Measurements from ENCODE around the gene OAF. TPM values are rescaled to one million over a fixed set of nuclear protein-coding genes. Genes with fewer than 3 reads are reported as not detected.
A peak's percentile ranks its signal among the peaks of the same experiment; 100 is the strongest.

Gene OAF
- total RNA-seq, 2 donors from 2014 or later = 1.3 to 3.8 TPM

DNA sequence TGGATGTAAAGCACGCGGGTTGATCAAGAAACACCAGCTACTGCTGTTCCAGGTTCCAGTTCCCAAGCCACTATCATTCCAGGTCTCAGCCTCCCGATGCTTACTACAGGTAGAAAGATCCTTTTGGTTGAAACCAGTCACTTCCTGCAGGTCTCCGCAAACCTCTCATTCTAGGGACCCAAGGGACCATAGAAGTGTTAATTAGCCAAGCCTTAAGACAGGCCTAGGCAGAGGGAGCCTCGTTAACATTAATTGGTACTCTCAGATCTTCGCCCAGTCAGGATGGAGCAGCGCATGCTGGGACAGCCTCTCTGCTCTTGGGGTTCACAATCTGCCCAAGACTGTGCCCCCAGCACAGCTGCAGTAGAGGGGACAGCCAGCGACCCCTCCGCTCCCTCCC, 11.2 kb upstream of the OAF start:
- no peaks in the 10 kb centered on the region for H3K9me3 ChIP-seq (ENCODE audit: control insufficient read depth, low read length, poor library complexity, severe bottlenecking)
- Mint-ChIP-seq H3K36me3 (ENCODE audit: low read depth) (no peaks in the 10 kb centered on the region), H3K4me3 (no peak overlapping the region), H3K4me1 (no peaks in the 10 kb centered on the region), H3K27me3 (peaks cover 36% of the 10 kb centered on the region), H3K27ac (no peak overlapping the region)
- no peak for DNase-seq
- ATAC-seq = no peak

- peaks cover 40% of the 10 kb centered on the region for H3K27me3 Mint-ChIP-seq
- H3K4me3 Mint-ChIP-seq = no peak overlapping the region
- ATAC-seq (no peak), DNase-seq (no peak)
- H3K36me3 Mint-ChIP-seq (ENCODE audit: low read depth) = no peaks in the 10 kb centered on the region
- no peak overlapping the region for H3K27ac Mint-ChIP-seq
- H3K4me1 Mint-ChIP-seq = no peaks in the 10 kb centered on the region
- no peaks in the 10 kb centered on the region for H3K9me3 ChIP-seq (ENCODE audit: control insufficient read depth, low read length, poor library complexity, severe bottlenecking)
Observed at GRCh38 chr11:120200677-120201076, 10.2 kb upstream of the OAF start.

- DNase-seq = no peak
- Mint-ChIP-seq H3K27ac (no peak overlapping the region), H3K4me3 (no peak overlapping the region), H3K36me3 (ENCODE audit: low read depth) (no peaks in the 10 kb centered on the region), H3K4me1 (peaks cover 2% of the 10 kb centered on the region), H3K27me3 (peaks cover 38% of the 10 kb centered on the region)
- no peak for ATAC-seq
- no peaks in the 10 kb centered on the region for H3K9me3 ChIP-seq (ENCODE audit: control insufficient read depth, low read length, poor library complexity, severe bottlenecking)
Observed at GRCh38 chr11:120201653-120202052, 9.2 kb upstream of the OAF start.

DNA sequence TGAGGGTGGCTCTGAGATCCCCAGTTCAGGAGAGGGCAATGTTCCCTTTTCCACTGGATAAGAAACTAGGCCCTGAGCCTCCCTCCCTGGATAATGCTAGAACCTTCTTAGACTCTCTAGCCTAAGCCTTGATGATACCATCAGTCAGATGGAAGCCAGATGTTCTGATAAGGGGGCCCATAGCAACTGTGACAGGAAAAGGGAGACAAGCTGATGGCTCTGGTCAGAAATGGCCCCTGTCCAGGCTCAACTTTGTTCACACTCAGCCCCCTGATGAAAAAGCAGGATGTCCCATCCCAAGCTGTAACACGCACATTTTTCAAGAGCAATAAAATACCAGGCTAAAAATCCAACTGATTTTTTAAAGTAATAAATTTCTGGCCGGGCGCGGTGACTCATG, 7.2 kb upstream of the OAF start:
- Mint-ChIP-seq H3K27ac (no peak overlapping the region), H3K36me3 (ENCODE audit: low read depth) (peaks cover 5% of the 10 kb centered on the region), H3K27me3 (peaks cover 53% of the 10 kb centered on the region), H3K4me3 (no peak overlapping the region), H3K4me1 (peaks cover 3% of the 10 kb centered on the region)
- DNase-seq (no peak), ATAC-seq (no peak)
- H3K9me3 ChIP-seq (ENCODE audit: control insufficient read depth, low read length, poor library complexity, severe bottlenecking) = no peaks in the 10 kb centered on the region

DNA sequence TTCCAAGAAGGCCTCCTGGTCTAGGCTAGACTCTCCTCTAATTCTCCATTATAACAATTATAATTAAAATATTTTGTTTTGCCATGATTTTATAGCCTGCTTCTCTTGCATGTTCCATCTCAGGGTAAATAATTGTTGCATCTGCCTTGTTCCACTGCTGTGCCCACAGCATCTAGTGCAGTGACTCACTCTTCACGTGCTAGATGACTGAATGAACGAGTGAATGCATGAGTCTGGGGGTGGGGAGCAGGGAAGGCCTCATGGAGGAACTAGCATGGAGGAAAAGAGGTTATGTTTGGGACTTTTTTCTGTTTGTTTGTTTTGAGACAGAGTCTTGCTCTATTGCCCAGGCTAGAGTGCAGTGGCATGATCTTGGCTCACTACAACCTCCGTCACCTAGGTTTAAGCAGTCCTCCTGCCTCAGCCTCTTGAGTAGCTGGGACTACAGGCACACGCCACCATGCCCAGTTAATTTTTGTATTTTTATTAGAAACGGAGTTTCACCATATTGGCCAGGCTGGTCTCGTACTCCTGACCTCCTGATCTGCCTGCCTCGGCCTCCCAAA, 5.2 kb upstream of the OAF start:
- no peak for ATAC-seq
- Mint-ChIP-seq H3K4me1 (peaks cover 12% of the 10 kb centered on the region), H3K36me3 (ENCODE audit: low read depth) (peaks cover 5% of the 10 kb centered on the region), H3K27me3 (peaks cover 55% of the 10 kb centered on the region), H3K4me3 (no peak overlapping the region), H3K27ac (no peak overlapping the region)
- no peaks in the 10 kb centered on the region for H3K9me3 ChIP-seq (ENCODE audit: control insufficient read depth, low read length, poor library complexity, severe bottlenecking)
- no peak for DNase-seq

DNA sequence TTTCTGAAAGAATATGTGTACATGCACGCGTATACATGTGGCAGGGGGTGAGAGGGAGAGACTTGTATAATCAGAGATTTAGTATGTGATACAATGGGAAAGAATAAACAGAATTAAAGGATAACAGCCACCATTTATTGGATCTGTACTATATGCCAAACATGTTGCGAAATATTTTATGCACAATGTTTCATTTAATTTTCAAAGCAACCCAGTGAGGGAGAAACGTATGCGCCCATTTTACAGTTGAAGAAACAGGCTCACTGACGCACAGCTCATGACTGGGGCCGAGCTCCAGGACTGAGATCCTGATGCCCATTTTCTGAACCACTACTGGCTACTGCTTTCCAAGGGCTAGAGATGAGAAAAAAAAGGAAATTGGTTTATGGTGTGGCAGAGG, 3.3 kb upstream of the OAF start:
- H3K27me3 Mint-ChIP-seq = peaks cover 51% of the 10 kb centered on the region

DNA sequence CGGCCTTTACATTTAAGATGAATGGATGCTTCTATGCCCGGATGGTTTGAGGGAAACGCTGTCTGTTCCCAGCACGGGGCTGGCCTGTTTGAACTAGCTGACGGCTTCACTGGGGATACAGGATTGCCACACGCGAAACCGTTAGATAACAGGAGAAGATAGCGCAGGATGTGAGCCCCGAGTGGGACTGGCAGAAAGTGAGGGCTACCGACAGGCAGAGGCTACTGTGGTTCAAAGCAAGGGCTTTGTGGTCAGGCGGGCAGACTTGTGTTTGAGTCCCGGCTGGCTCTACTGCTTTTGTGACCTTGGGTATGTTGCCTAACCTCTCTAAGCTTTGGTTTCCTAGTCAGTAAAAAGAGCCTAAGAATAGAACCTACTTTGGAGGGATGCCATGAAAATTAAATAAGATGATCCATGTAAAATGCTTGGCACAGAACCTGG, 2.8 kb upstream of the OAF start:
- Mint-ChIP-seq H3K4me3 (no peak overlapping the region), H3K27ac (peak overlapping the region; percentile 56), H3K36me3 (ENCODE audit: low read depth) (peaks cover 5% of the 10 kb centered on the region), H3K4me1 (peaks cover 18% of the 10 kb centered on the region), H3K27me3 (peaks cover 51% of the 10 kb centered on the region)
- DNase-seq = no peak
- ATAC-seq = no peak
- no peaks in the 10 kb centered on the region for H3K9me3 ChIP-seq (ENCODE audit: control insufficient read depth, low read length, poor library complexity, severe bottlenecking)

More for the DNA sequence above, 3.3 kb upstream of the OAF start:
- DNase-seq (no peak), ATAC-seq (no peak)
- H3K9me3 ChIP-seq (ENCODE audit: control insufficient read depth, low read length, poor library complexity, severe bottlenecking) = no peaks in the 10 kb centered on the region
- H3K4me3 Mint-ChIP-seq = no peak overlapping the region
- H3K36me3 Mint-ChIP-seq (ENCODE audit: low read depth) = peaks cover 5% of the 10 kb centered on the region
- peaks cover 18% of the 10 kb centered on the region for H3K4me1 Mint-ChIP-seq
- H3K27ac Mint-ChIP-seq = peak overlapping the region; percentile 56

GRCh38 chr11:120208777-120209176, 2.1 kb upstream of the OAF start:
- peaks cover 18% of the 10 kb centered on the region for H3K4me1 Mint-ChIP-seq
- H3K27ac Mint-ChIP-seq = no peak overlapping the region
- H3K4me3 Mint-ChIP-seq = no peak overlapping the region
- H3K27me3 Mint-ChIP-seq = peaks cover 51% of the 10 kb centered on the region
- H3K36me3 Mint-ChIP-seq (ENCODE audit: low read depth) = peaks cover 5% of the 10 kb centered on the region
- no peak for DNase-seq
- ATAC-seq = no peak
- H3K9me3 ChIP-seq (ENCODE audit: control insufficient read depth, low read length, poor library complexity, severe bottlenecking) = no peaks in the 10 kb centered on the region

GRCh38 chr11:120209746-120210625, 846 bp upstream of the OAF start:
- Mint-ChIP-seq H3K4me1 (peaks cover 18% of the 10 kb centered on the region), H3K27ac (peak overlapping the region; percentile 74), H3K36me3 (ENCODE audit: low read depth) (peaks cover 5% of the 10 kb centered on the region), H3K27me3 (peaks cover 48% of the 10 kb centered on the region), H3K4me3 (peak overlapping the region; percentile 97)
- DNase-seq (no peak), ATAC-seq (no peak)
- H3K9me3 ChIP-seq (ENCODE audit: control insufficient read depth, low read length, poor library complexity, severe bottlenecking) = no peaks in the 10 kb centered on the region

DNA sequence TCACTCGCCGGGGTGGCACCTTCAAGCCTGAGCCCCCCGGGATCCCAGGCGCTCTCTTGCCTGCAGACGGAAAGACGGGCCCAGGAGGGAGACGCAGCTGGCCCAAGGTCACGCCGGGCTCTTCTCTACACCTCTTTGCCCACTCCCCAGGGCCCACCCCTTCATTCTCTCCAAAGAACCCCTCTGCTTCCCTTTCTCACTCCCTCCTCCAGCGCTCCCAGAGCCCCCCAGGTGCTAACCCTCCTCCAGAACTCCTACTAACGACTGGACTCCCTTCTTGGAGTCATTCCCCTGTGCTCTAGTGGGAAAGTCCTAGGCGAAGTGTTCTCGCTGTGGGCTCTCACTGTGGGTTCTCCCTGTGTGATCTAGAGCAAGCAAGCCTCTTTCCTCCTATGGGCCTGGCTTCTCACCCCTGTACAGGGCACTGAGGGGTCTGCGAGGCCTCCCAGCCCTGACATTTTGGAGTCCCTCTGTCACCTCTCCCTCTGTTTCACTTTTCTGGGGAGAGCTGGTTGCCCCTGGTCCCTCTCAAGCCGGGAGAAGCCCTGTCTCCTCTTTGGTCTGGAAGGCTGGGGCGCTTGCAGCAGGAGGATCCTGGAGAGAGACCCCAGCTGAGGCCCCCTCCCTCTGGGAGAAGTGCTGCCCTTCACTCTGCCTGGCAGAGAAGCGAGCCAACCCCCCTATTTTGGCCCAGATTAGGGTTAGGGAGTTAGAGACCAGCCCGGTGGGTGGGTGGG, 858 bp downstream of the OAF start:
- Mint-ChIP-seq H3K27me3 (peaks cover 34% of the 10 kb centered on the region), H3K4me3 (peak overlapping the region; percentile 94), H3K36me3 (ENCODE audit: low read depth) (peaks cover 5% of the 10 kb centered on the region), H3K4me1 (peaks cover 19% of the 10 kb centered on the region), H3K27ac (peak overlapping the region; percentile 92)
- no peaks in the 10 kb centered on the region for H3K9me3 ChIP-seq (ENCODE audit: control insufficient read depth, low read length, poor library complexity, severe bottlenecking)
- ATAC-seq (no peak), DNase-seq (no peak)

GRCh38 chr11:120212259-120212878, 1.5 kb downstream of the OAF start:
- DNase-seq (no peak), ATAC-seq (no peak)
- H3K9me3 ChIP-seq (ENCODE audit: control insufficient read depth, low read length, poor library complexity, severe bottlenecking) = no peaks in the 10 kb centered on the region
- Mint-ChIP-seq H3K4me3 (no peak overlapping the region), H3K4me1 (peaks cover 19% of the 10 kb centered on the region), H3K27me3 (peaks cover 28% of the 10 kb centered on the region), H3K27ac (no peak overlapping the region), H3K36me3 (ENCODE audit: low read depth) (peaks cover 5% of the 10 kb centered on the region)

DNA sequence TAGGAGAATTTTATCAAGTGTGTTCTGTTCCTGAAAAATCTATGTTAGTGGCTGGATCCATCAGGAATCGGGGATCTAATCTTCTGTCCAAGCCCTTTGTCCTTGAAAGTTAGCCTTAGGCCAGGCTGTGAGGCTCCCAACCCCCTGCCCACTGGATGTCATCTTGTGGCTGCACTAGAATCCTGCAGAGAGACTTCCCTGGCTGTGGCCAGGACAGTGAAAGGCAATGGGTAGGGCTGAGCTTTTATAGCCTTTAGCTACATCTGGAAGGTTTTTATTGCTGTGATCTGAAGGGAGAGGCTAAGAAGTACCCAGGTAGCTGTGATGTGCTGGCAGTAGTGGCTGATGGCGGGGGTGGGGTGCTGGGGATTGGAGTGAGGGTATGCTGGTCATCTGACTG, 2.1 kb downstream of the OAF start:
- DNase-seq = no peak
- peaks cover 22% of the 10 kb centered on the region for H3K4me1 Mint-ChIP-seq
- H3K4me3 Mint-ChIP-seq = no peak overlapping the region
- H3K27ac Mint-ChIP-seq = no peak overlapping the region
- no peak for ATAC-seq
- H3K9me3 ChIP-seq (ENCODE audit: control insufficient read depth, low read length, poor library complexity, severe bottlenecking) = no peaks in the 10 kb centered on the region
- H3K36me3 Mint-ChIP-seq (ENCODE audit: low read depth) = peaks cover 5% of the 10 kb centered on the region
- peaks cover 22% of the 10 kb centered on the region for H3K27me3 Mint-ChIP-seq

DNA sequence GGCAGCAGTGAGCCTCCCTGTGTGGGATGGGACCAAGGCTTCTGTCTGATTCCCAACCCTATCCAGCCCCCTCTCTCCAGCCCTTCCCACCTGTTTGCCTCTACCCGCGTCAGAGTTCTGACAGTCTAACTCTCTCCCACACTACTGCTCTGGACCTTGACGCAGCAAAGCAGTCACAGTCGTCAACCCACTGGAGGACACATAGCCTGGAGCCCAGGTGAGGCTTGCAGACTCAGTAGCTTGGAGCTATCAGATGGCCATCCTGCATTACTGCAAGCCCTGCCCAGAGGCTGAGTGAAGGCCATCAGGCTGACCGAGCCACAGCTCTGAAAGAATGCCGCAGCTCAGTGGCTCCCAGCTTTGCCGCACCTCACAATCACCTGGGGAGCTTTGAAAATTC, 3.7 kb downstream of the OAF start:
- Mint-ChIP-seq H3K4me3 (no peak overlapping the region), H3K27ac (peak overlapping the region; percentile 60), H3K36me3 (ENCODE audit: low read depth) (no peaks in the 10 kb centered on the region), H3K4me1 (peaks cover 23% of the 10 kb centered on the region), H3K27me3 (peaks cover 6% of the 10 kb centered on the region)
- DNase-seq (no peak), ATAC-seq (no peak)
- H3K9me3 ChIP-seq (ENCODE audit: control insufficient read depth, low read length, poor library complexity, severe bottlenecking) = no peaks in the 10 kb centered on the region
